Right lung (tissue), 10 donors: ENCODE measurements around the gene C1QTNF3. TPM values are rescaled to one million over a fixed set of nuclear protein-coding genes. Genes with fewer than 3 reads are reported as not detected.
"Not testable (repeated sequence)": the region's sequence is repeated elsewhere in the genome, so short reads cannot be mapped to it uniquely, and the experiment has no call there.

ENCODE experiments used
- DNase-seq, 2 donors: peaks; one replicate each; pipeline ENCODE4 v3.0.0-alpha.2; 2013
- long read RNA-seq, 8 donors: transcript quantifications; one replicate each; lab custom pipeline, GENCODE V29; 2026
- polyA plus RNA-seq, 5 donors: library from polyadenylated mRNA; unstranded; fragments of 120-200 nt; gene quantifications; one replicate each; pipeline versions ENCODE4 v1.2.1 to v1.2.3, GENCODE V29; 2013; ENCODE audit warnings: inconsistent platforms in 1 of 5, low replicate concordance in 1 of 5; ENCODE audit not compliant: insufficient read length in 5 of 5, insufficient read depth in 1 of 5

C1QTNF3 gene, protein sequence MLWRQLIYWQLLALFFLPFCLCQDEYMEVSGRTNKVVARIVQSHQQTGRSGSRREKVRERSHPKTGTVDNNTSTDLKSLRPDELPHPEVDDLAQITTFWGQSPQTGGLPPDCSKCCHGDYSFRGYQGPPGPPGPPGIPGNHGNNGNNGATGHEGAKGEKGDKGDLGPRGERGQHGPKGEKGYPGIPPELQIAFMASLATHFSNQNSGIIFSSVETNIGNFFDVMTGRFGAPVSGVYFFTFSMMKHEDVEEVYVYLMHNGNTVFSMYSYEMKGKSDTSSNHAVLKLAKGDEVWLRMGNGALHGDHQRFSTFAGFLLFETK
- polyA plus RNA-seq = 10 to 100 TPM; 20.7 to 27.7 (median 22.2) TPM
- long read RNA-seq, donor 1, partial matches to known transcripts = 0 of 2 reads
- long read RNA-seq, donor 1, other reads (novel, unspliced or antisense) = 0 of 2 reads
- long read RNA-seq, donor 2, partial matches to known transcripts = 0 of 2 reads
- long read RNA-seq, donor 2, other reads (novel, unspliced or antisense) = 0 of 2 reads
- long read RNA-seq, donor 3, partial matches to known transcripts = 0 of 5 reads
- long read RNA-seq, donor 3, other reads (novel, unspliced or antisense) = 0 of 5 reads
- long read RNA-seq, donor 4, partial matches to known transcripts = 0 of 2 reads
- long read RNA-seq, donor 4, other reads (novel, unspliced or antisense) = 0 of 2 reads
- long read RNA-seq, donor 5, partial matches to known transcripts = 0 of 2 reads
- long read RNA-seq, donor 5, other reads (novel, unspliced or antisense) = 0 of 2 reads
- long read RNA-seq, donor 6, partial matches to known transcripts = 0 of 1 reads
- long read RNA-seq, donor 6, other reads (novel, unspliced or antisense) = 0 of 1 reads
- long read RNA-seq, donor 7, partial matches to known transcripts = 0 of 1 reads
- long read RNA-seq, donor 7, other reads (novel, unspliced or antisense) = 0 of 1 reads
- long read RNA-seq, donor 8 = 0 reads

DNA sequence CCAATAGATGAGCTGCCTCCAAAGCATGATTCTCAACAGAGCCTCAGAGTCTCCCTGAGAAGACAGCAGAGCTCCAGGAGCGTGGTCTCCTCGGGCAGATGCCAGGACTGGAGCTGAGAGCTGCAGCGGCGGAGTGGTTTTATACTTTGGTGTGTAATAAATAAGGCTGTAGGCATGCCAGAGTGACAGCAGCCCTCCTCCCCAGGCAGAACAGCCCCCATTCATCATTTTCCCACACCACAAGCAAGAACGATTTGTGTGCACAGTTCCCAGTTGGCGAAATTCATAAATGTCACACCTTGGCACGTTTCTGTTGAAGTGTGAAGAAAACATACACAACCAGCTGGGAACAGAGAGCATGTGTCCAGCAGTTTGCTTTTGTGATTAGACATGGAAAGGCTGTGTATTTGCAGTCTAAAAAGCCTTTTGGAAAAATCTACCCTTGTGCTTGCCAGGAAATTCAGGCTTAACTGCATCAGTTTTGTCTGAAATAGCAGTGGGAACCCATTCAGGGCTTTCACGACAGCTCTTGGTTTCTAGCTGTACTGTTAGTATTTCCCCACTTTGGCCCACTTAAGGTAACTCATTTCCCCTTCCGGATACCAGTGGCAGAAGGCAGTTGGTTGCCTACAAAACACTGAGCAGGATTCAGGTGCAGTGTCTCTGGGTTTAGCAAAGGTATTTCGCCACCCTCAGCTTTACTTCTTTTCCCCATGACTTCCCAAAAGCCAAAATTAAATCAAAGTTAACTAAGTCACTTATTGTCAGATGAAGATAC, at the start of gene C1QTNF3:
TSS of gene C1QTNF3 (minus strand) at position 115 of the 778 bp plus-strand sequence. CDS start at position 27, 88 bp downstream.
- peak; percentile 89 to 91 for DNase-seq

DNA sequence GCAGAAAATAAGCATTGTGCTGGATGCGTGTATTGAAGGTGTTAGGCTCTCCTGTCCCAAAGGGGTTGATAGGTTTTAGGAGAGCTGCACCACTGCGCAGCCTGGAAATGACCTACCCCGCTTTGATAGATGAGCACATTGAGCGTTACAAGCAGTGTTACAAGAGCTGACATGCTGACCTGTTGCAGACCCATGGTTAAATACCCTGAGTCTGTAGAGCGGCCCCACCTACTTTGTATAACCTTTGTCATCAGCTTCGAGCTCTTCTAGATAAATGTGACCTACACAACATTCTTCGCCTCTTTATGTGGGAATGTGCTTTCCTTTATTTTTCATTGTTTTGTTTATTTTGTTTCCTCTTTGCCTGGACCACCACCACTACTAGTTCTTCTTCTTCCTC, 48.0 kb upstream of the C1QTNF3 start:
- not testable (repeated sequence) for DNase-seq

DNA sequence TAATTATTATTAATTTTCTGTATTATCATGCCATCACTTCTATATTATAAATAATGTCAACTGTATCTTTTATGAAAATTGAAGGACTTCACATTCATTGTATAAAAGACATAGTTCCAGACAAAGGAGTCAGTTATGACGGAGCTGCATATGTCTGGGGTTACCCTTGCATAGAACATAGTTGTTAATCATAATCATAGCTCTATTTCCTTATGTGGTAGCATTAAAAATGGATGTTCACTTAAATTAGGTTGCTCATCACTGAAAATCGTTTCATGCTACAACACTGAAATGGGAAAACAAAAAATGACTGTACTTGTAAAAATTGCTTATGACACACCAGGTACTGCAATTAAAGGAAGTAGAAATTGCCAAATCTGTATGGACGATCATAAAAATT, 46.8 kb upstream of the C1QTNF3 start:
- DNase-seq = not testable (repeated sequence)

DNA sequence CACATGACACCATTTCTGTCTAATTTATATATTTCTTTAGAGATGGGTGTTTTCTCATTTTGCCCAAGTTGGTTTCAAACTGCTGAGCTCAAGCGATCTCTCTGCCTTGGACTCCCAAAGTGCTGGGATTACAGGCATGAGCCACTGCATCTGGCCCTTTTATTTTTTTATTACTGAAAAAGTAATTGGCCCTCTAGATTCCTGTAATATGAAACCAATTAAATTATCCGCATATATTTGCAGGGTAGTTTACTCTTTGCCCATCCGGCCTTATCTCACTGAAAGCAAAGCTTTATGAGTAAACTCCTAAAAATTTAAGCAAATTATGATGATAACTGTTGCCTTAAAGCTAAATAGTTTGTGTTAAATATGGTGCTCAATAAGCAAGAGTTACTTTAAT, 44.7 kb upstream of the C1QTNF3 start:
- DNase-seq = not testable (repeated sequence)

DNA sequence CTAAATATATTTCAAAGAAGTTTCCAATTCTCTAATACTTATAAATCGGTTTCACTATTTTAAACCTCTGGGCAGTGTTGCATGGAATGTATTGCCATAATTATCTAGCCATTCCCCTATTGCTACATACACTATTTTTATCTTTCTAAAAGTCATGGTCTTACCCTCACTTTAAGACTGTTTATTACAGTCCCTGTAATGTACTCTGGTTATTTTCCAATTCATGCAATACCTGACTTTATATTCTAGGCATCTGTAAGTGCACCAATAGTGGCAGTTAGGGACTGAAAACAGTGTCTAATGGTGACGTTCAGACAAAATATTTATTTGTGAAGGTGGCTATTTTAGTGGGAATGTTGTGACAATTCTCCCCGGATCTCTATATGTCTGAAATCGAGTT, 40.9 kb upstream of the C1QTNF3 start:
- DNase-seq = not testable (repeated sequence)

DNA sequence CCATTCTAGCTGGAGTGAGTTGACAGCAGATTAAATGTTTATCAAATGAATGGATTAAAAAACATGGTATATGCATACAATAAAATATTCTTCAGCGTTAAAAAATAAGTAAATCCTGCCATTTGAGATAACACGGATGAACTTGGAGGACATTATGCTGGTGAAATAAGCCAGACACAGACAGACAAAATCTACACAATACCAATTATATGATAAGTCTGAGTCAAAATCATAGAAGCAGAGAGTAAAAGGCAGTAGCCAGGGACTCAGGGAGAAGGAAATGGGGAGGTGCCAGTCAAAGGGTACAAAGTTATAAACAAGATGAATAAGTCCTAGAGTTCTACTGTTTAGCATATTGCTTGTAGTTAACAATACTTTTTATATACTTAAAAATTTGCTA, 36.5 kb upstream of the C1QTNF3 start:
- not testable (repeated sequence) for DNase-seq

DNA sequence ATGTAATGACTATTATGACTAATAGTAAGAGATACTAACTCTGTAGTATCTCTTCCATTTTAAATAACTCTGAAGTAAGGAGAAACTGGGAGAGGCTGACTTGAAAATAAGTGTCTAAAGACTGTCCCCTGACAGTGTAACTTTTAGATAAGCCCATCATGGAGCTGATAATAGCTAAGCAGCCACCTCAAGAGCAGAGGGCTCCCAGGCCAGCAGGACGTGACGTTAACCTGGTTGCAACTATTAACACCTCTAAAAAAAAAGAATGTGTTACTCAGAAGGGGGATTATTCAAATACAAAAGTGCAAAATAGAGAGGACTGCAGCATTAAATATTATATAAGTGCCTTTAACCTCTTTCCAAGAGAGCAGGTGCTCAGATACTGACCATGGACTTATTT, 34.6 kb upstream of the C1QTNF3 start:
- not testable (repeated sequence) for DNase-seq

DNA sequence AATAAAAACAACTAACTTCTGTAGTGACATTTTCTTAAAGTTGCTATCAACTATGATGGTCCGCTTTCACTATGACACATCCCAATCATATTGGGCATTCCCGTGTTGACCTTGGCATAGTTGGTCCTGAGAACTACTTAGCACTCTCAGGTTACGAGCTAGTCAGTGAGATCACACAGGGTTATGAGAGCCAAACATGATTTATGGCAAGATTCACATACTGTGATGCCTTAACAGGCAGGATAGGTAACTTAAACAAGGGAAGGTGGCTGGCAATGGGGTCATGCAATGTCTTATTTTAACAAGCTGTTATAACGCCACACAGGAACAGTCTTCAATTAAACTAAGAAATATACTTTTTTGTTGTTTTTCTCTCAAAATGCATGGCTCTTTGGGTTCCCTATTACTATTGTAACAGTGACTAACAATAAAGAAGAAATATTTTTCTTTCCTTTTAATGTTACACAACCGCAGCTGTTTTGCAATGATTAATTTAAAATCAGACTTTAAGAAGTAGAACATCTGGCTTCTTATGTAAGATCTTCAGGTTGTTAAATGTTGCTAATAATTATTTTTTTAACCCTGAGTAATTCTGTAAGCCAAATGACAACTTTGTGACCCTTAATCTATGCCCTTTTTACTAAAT, 33.8 kb upstream of the C1QTNF3 start:
- not testable (repeated sequence) for DNase-seq

DNA sequence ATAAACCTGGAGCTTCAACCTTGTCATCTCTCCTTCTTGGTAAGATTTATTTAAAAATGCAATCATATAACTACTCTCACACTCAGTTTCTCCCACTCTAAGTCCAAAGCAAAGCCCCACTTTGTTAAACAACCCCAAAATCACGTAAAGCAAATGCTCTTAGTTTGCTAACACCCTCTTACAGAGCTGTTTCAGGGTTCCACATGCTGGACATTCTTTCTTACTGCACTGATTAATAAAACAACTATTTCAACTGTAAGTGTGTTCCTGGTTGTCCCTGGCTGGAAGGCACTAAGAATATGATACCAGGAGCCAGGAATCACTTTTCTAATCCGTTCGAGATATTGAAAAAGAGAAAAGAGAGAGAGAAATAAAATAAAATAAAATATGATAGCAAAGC, 31.5 kb upstream of the C1QTNF3 start:
- not testable (repeated sequence) for DNase-seq

DNA sequence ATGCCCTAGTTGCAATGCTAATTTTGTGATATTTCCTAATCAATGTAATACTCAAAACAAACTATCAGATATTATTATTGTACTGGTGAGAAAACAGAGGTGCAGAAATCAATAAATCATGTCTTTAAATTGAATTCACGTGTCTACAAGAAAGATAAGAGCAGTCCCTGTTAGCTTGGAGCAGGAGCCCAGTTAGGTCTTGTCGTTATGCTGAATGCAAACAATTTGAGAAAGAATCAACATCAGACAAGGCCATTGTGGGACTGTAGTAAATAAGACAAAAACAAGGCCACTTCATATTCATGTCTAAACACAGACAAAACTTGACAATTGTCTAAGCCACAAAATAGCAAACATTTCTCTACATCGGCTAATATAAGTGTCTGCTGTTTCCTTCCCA, 31.1 kb upstream of the C1QTNF3 start:
- DNase-seq = not testable (repeated sequence)

DNA sequence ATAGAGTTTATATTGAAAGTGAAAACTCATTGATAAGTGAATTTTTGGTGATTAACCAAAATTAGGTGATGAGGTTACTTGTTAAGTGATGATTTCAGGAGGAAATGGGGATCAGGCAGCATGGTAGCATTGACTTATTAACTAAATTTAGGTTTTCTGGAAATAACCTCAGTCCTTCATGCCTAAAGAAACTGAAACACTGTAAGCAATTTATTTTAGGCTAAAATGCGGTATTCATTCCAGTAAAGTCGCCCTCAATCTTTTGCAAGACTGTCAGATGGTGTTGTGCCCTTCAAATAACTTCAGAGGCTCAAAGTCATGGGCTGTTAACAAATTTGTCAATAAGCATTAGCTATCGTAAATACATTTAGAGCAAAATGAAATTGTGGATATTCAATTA, 27.6 kb upstream of the C1QTNF3 start:
- DNase-seq = not testable (repeated sequence)

DNA sequence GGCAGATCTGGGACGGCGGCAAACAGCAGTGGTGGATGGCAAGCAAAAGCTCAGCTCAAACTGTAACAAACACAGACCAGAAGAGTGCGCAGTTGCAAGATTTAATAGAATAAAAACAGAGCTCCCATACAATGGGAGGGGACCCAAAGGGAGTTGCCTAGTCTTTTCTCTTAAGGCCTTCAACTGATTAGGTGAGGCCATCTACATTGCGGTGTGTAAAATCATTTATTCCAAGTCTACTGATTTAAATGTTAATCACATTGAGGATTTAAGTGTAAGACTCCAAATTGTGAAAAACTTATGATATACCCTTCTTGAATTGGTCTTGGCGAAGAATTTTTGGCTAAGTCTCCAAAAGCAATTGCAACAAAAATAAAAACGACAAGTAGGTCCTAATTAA, 21.6 kb upstream of the C1QTNF3 start:
- no peak for DNase-seq

DNA sequence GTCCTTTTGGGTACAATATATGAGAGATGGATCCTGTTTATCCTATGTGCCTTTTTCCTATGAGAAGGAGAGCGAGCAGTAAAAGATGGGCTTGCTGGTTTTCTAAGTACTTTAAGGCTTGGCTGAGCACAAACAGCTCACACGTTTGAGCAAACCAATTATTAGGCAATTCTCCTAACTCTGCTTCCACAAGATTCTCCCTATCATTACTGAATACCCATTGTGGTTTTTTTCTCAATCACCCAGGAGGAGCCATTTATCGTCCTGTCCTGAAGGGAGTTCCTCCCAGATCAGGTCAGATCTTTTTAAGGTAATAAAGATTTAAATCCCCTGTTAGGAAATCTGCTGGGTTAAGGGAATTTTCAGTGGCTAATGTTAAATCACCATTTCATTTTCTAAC, 19.4 kb upstream of the C1QTNF3 start:
- DNase-seq = no peak

DNA sequence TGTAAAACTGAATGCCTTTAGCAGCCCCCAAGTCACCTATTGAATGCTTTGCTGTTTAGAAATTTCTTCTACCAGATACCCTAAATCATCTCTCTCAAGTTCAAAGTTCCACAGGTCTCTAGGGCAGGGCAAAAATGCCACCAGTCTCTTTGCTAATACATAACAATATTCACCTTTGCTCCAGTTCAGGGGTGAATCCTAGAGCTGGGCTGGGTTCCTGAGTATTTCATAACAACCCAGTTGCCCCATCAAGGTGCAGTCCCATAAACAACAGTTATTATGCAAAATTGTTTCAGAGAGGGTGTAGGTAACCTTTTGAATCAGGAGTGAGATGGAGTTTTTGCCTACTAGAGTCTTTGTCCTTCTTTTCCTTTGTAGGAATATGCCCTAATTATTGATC, 19.0 kb upstream of the C1QTNF3 start:
- no peak for DNase-seq

DNA sequence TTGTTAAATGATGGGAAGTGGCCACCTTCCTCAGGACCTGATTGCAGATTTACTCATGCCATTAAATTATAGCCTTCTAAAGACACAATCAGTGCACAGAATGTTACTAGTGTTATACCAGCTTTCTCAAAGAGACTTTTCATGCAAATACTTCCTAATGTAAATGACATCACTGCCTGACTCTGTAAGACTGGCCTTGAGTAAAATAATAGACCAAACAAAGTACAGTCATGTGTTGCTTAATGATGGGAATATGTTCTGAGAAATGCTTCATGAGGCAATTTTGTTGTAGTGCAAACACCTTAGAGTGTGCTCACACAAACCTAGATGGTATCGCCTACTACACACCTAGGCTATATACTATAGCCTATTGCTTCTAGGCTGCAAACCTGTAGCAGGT, 17.0 kb upstream of the C1QTNF3 start:
- DNase-seq = no peak

DNA sequence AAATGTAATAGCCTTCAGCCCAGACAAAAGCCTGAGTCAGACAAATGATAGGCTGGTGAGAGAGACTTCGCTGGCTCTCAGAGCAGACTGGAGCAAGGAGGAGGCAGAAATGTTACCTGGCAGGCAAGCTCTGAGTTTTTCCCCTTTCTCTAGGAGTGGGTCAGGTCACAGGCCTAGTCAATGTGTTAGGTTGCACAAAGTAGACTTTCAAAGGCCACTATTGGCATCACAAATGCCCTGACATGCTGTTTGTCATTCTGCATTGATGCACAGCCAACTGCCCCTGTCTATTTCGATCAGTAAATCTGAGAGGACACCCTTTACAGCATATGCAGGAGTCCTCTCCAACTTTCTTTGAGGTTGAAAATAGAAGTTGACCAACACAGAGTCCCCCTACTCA, 15.5 kb upstream of the C1QTNF3 start:
- DNase-seq = no peak

DNA sequence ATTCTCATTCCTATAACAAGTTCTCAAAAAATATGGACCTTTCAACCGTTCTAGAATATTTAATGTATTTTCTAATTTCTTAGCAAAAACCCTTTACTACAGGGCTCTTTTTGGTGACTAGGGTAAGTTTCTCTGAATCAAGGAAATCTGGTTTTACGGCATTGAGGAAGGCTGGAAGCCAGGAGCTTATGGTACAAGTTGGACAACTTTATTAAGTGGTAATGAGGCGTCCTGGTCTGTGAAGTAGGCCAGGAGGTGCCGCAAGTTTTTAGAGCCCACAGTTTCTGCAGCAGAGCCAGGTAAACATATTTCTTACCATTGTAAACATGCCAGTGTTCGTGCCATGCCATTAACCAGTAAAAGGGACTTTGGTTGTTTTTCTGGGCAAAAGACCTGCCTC, 14.6 kb upstream of the C1QTNF3 start:
- no peak for DNase-seq

DNA sequence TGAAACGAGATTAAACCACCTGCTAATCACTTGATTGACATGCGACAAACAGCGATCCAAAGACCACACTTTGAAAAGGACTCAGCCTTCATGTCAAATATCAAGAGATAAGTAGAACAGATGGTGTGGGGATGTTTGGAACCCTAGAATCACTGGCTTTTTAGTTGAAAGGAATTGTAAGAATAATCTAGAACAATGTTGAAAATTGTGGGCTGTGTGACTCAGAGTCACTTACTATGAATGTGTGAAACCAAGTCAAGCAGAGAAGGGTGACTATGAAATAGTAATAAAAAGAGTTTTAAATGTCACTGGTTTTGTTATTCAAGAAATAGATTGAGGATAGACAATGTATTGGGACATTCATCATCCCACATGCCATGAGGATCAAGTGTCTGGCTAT, 14.1 kb upstream of the C1QTNF3 start:
- DNase-seq = no peak

DNA sequence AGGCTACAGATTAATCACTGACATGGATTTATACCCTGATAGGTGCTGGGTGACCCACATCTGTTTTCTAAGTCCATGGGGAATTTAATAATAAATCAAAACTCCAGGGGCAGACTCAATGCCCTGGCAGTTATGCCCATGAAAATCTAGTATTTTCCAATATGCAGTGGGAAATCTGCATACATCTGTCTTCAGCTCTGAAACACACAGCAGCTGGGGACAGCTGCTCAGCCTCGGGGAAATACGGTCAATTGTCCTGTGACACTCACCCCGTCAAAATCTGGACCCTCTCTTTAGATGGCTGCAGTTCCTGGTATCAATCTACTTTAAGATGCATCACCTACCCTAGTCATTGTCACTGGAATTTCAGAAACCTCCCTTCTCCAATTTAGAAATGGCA, 12.7 kb upstream of the C1QTNF3 start:
- DNase-seq = peak; percentile 56 to 59

DNA sequence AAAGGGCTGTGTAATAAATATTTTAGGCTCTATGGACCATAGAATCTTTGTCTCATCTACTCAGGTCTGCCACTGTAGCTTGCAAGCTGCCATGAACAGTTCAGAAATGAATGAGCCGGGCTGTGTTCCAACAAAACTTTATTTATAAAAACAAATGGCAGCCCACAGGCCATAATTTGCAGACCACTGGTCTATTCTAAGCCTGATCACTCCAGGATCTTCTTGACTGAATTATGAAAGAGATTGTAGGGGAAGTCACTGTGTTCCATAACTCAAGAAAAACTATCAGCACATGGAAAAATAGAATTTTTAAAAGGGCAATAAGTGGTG, 11.4 kb upstream of the C1QTNF3 start:
- DNase-seq = no peak
